Panc1 (cell line): ENCODE measurements around the gene OR2H1. TPM values are rescaled to one million over a fixed set of nuclear protein-coding genes. Genes with fewer than 3 reads are reported as not detected.

Source experiments
- ATAC-seq: fragments of 200-7000 bp; cut with Tn5 transposase; 2 replicates; pipeline ENCODE4 v1.9.1; 2020; ENCODE audit warnings: mild to moderate bottlenecking, moderate library complexity
- Bru-seq: library from RNA; stranded (reverse); fragments of 400-500 nt; gene quantifications from one replicate; lab custom pipeline; 2021; lab: Mats Ljungman, UMichigan
- BruChase-seq, 2 experiments: library from RNA; stranded (reverse); fragments of 400-500 nt; gene quantifications; one replicate each; lab custom pipeline; 2021; lab: Mats Ljungman, UMichigan
- BruUV-seq: library from RNA; stranded (reverse); fragments of 400-500 nt; replicated peaks from 2 replicates; lab custom pipeline; 2021; lab: Mats Ljungman, UMichigan
- CTCF ChIA-PET: fragments of 300-600 bp; sonication (Branson Sonifier 250); formaldehyde crosslinking; loops from one replicate; lab custom pipeline; 2022; ENCODE audit warnings: antibody characterized with exemption; lab: Charles Lee
- POLR2A ChIA-PET: fragments of 300-600 bp; sonication (Branson Sonifier 250); formaldehyde crosslinking; loops from one replicate; lab custom pipeline; 2022; ENCODE audit warnings: antibody characterized with exemption; lab: Charles Lee
- DNase-seq: peaks from one replicate; pipeline ENCODE4 v3.0.0-alpha.2; 2010; ENCODE audit warnings: low read depth, low spot score
- H3K27ac ChIP-seq: 2 replicates; pipeline ENCODE4 v1.5.1; 2011; ENCODE audit warnings: mild to moderate bottlenecking, low read length, inconsistent platforms
- H3K27me3 ChIP-seq: fragments of 200-500 bp; sonication (Bioruptor generic); 2 replicates; pipeline ENCODE4 v1.6.0; 2014; ENCODE audit warnings: low read length, inconsistent platforms; ENCODE audit not compliant: control insufficient read depth, insufficient read depth
- H3K36me3 ChIP-seq: fragments of 200-500 bp; sonication (Bioruptor generic); 2 replicates; pipeline ENCODE4 v1.5.1; 2014; ENCODE audit warnings: inconsistent platforms, mild to moderate bottlenecking, low read length, moderate library complexity; ENCODE audit not compliant: control insufficient read depth, insufficient read depth
- H3K4me1 ChIP-seq: 2 replicates; pipeline ENCODE4 v1.5.1; 2011; ENCODE audit warnings: inconsistent platforms, mild to moderate bottlenecking, low read length, moderate library complexity; ENCODE audit not compliant: control insufficient read depth, insufficient read depth
- H3K4me3 ChIP-seq, 2 experiments: 2 replicates each; pipeline ENCODE4 v1.5.1; 2011 to 2012; ENCODE audit warnings: low read depth in 2 of 2, low read length in 2 of 2, mild to moderate bottlenecking in 2 of 2, inconsistent platforms in 1 of 2, moderate library complexity in 1 of 2
- H3K9me3 ChIP-seq: fragments of 200-500 bp; sonication (Bioruptor generic); 2 replicates; pipeline ENCODE4 v1.5.1; 2014; ENCODE audit warnings: low read depth, mild to moderate bottlenecking, inconsistent platforms, low read length, moderate library complexity; ENCODE audit not compliant: control insufficient read depth, insufficient read depth
- CTCF ChIP-seq: fragments of 450-650 bp; IDR thresholded peaks from 2 replicates; pipeline ENCODE4 v1.5.1; 2017; ENCODE audit warnings: mild to moderate bottlenecking
- POLR2AphosphoS5 ChIP-seq: IDR thresholded peaks from 2 replicates; pipeline ENCODE4 v1.6.1; 2012; ENCODE audit warnings: mild to moderate bottlenecking, low read depth, low read length, moderate library complexity
- SIN3A ChIP-seq: IDR thresholded peaks from 2 replicates; pipeline ENCODE4 v1.6.1; 2012; ENCODE audit warnings: low read depth, mild to moderate bottlenecking, low read length, moderate library complexity, borderline replicate concordance; ENCODE audit not compliant: insufficient read depth
- TCF7L2 ChIP-seq: IDR thresholded peaks from 2 replicates; pipeline ENCODE4 v1.6.1; 2011; ENCODE audit warnings: mild to moderate bottlenecking, low read depth, low read length, inconsistent platforms
- in situ Hi-C: cut with HindIII; loops from 2 replicates; pipeline ENCODE4 v1.10.0; 2016; ENCODE audit warnings: low sequenced_read_pairs, low pct_unique_long_range_greater_than_20kb
- intact Hi-C: fragments of 100-400 bp; cut with micrococcal nuclease; formaldehyde crosslinking; loops from one replicate; pipeline ENCODE4 v1.10.0; 2022; ENCODE audit not compliant: unreplicated experiment
- long read RNA-seq: library from polyadenylated mRNA; unstranded; transcript quantifications from one replicate; pipeline ENCODE4 v2.0.0, GENCODE V29; 2021; ENCODE audit not compliant: unreplicated experiment
- polyA plus RNA-seq: library from polyadenylated mRNA; unstranded; fragments of >200 nt; gene quantifications from one replicate; pipeline ENCODE4 v1.2.1, GENCODE V29; 2012; ENCODE audit warnings: missing spikeins; ENCODE audit not compliant: insufficient read length
- total RNA-seq: library from RNA; stranded (reverse); gene quantifications from one replicate; pipeline ENCODE4 v1.2.1, GENCODE V29; 2021; ENCODE audit not compliant: unreplicated experiment
- TF ChIP-seq, protein P1 (sequence below), 2 experiments: IDR thresholded peaks; 2 replicates each; pipeline ENCODE4 v1.6.1; 2011 to 2012; ENCODE audit warnings: low read depth in 2 of 2, control low read depth in 1 of 2, low read length in 1 of 2, mild to moderate bottlenecking in 1 of 2, moderate library complexity in 1 of 2; ENCODE audit not compliant: insufficient read depth in 1 of 2

Gene OR2H1
- not detected for total RNA-seq
- polyA plus RNA-seq = not detected
- Bru-seq, nascent RNA = not detected
- percentile 17 among the genes with signal in this experiment for BruChase-seq, experiment 1, labeled RNA remaining after a 2-hour chase
- BruChase-seq, experiment 2, labeled RNA remaining after a 6-hour chase = not detected
- long read RNA-seq = 0 reads

DNA sequence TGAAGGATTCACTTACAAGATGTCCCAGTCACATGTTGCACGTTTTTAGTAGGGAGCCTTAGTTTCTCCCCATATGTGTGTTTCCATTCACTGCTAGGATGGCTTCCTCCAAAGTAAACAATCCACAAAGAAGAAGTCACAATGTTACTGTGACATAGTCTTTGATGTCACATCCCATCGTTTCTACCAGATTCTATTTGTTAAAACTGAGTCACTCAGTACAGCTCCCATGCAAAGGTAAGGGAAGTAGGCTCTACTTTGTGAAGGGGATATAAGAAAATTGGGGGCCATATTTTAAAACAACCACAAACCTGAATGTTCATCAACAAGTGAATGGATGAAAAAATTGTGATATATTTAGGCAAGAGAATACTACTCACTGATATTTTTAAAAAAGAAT, at the start of gene OR2H1, which contains the start of gene OR11A1:
TSS of gene OR2H1 (plus strand) at position 185 of the 400 bp plus-strand sequence. CDS start 4,615 bp downstream, outside the sequence.
TSS of gene OR11A1 (minus strand) at position 101 of the 400 bp plus-strand sequence. CDS start 29,430 bp downstream, outside the sequence.
- TF ChIP-seq TCF7L2 (no peak), SIN3A (no peak), CTCF (no peak), POLR2AphosphoS5 (no peak)
- TF ChIP-seq, protein P1, sequence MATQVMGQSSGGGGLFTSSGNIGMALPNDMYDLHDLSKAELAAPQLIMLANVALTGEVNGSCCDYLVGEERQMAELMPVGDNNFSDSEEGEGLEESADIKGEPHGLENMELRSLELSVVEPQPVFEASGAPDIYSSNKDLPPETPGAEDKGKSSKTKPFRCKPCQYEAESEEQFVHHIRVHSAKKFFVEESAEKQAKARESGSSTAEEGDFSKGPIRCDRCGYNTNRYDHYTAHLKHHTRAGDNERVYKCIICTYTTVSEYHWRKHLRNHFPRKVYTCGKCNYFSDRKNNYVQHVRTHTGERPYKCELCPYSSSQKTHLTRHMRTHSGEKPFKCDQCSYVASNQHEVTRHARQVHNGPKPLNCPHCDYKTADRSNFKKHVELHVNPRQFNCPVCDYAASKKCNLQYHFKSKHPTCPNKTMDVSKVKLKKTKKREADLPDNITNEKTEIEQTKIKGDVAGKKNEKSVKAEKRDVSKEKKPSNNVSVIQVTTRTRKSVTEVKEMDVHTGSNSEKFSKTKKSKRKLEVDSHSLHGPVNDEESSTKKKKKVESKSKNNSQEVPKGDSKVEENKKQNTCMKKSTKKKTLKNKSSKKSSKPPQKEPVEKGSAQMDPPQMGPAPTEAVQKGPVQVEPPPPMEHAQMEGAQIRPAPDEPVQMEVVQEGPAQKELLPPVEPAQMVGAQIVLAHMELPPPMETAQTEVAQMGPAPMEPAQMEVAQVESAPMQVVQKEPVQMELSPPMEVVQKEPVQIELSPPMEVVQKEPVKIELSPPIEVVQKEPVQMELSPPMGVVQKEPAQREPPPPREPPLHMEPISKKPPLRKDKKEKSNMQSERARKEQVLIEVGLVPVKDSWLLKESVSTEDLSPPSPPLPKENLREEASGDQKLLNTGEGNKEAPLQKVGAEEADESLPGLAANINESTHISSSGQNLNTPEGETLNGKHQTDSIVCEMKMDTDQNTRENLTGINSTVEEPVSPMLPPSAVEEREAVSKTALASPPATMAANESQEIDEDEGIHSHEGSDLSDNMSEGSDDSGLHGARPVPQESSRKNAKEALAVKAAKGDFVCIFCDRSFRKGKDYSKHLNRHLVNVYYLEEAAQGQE (IDR thresholded peaks at IDR 0.05; ENCODE audit: insufficient read depth in 1 of 2, low read depth in 2 of 2, low read length in 1 of 2) = no peak
- no peak for ATAC-seq
- CTCF ChIA-PET = no interaction called here
- BruUV-seq = no TSS peak
- H3K27me3 ChIP-seq = peaks cover 3% of the 10 kb centered on the region
- H3K4me1 ChIP-seq = no peaks in the 10 kb centered on the region
- H3K36me3 ChIP-seq = no peaks in the 10 kb centered on the region
- no peak within 1 kb of the TSS for H3K4me3 ChIP-seq
- in situ Hi-C loops (no loop called here), intact Hi-C loops (no loop called here)
- no peak within 1 kb of the TSS for H3K27ac ChIP-seq
- no peak for DNase-seq
- POLR2A ChIA-PET = no interaction called here
- no peaks in the 10 kb centered on the region for H3K9me3 ChIP-seq

GRCh38 chr6:29414588-29414987, 42.4 kb upstream of the OR2H1 start, which contains the start of gene OR12D1:
TSS of gene OR12D1 (plus strand) at chr6:29414928.
- 0 out of 2 replicates have a peak, but pooled peaks cover 6% of the 10 kb centered on the region for H3K27me3 ChIP-seq
- TF ChIP-seq TCF7L2 = no peak
- no peak for TF ChIP-seq SIN3A
- peak; percentile 22; the same call in 1 of the 2 replicates for TF ChIP-seq CTCF
- TF ChIP-seq, protein P1 (IDR thresholded peaks at IDR 0.05; ENCODE audit: insufficient read depth in 1 of 2, low read depth in 2 of 2, low read length in 1 of 2) = no peak
- no peak for TF ChIP-seq POLR2AphosphoS5
- H3K4me1 ChIP-seq = no peaks in the 10 kb centered on the region
- no peak within 1 kb of the TSS for H3K4me3 ChIP-seq
- intact Hi-C loops = no loop called here
- no peaks in the 10 kb centered on the region for H3K36me3 ChIP-seq
- H3K9me3 ChIP-seq = no peaks in the 10 kb centered on the region
- in situ Hi-C loops = no loop called here
- BruUV-seq = no TSS peak
- DNase-seq (no peak), ATAC-seq (no peak)
- ChIA-PET POLR2A (interaction anchor here (0.7 kb wide), 1 partner anchor 37 kb away, joined by 3 read pairs; no protein-coding TSS in a partner anchor), CTCF (no interaction called here)
- no peak within 1 kb of the TSS for H3K27ac ChIP-seq
